Measurements from ENCODE around the gene RUSC1. TPM values are rescaled to one million over a fixed set of nuclear protein-coding genes. Genes with fewer than 3 reads are reported as not detected.

RUSC1 gene
- total RNA-seq, 1 experiment from 2014 or later = 66.9 TPM

DNA sequence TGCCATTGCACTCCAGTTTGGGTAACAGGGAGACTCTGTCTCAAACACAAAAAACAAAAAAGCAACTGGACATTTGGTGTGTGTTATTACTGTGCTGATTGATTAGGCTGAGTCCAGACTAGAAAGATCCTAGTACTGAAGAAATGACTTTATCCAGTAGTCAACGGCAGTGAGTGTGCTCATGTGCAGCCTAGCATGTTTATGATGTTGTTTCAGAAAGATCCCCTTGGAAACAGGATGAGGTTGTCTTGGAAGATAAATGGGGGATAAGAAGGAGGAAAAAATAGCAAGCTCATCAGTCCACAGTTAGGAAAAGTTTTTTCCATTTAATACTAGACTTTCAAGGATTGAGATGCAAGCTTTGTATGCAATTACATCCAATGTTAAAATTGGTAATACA lies 14.3 kb downstream of the RUSC1 start:
- H3K23me2 ChIP-seq (ENCODE audit: insufficient read length, low read depth, low read length, poor library complexity, severe bottlenecking) = no peaks in the 10 kb centered on the region
- no peaks in the 10 kb centered on the region for H3K9me3 ChIP-seq (ENCODE audit: control insufficient read depth, low read depth, low read length)
- peaks cover 19 to 56% (median 51%) of the 10 kb centered on the region in 3 experiments; a peak in 6 of 7 replicates for H3K36me3 Mint-ChIP-seq (ENCODE audit: insufficient read depth in 1 of 3, low read depth in 3 of 3)
- H3K18ac ChIP-seq (ENCODE audit: insufficient read length, low read depth, low read length) = no peak overlapping the region
- DNase-seq = no peak
- H3K4ac ChIP-seq (ENCODE audit: low read depth, low read length) = no peak overlapping the region
- no peak overlapping the region for H2BK20ac ChIP-seq (ENCODE audit: low read depth, low read length, poor library complexity, severe bottlenecking)
- H3K27ac Mint-ChIP-seq = no peak overlapping the region
- no peak overlapping the region for H2AFZ ChIP-seq (ENCODE audit: low read length)
- H3K27ac ChIP-seq (ENCODE audit: insufficient read length, low read depth, low read length) = no peak overlapping the region
- H2BK120ac ChIP-seq (ENCODE audit: low read depth, low read length, poor library complexity, severe bottlenecking) = no peak overlapping the region
- no peak overlapping the region for H3T11ph ChIP-seq (ENCODE audit: low read length)
- H4K8ac ChIP-seq (replicated peaks; ENCODE audit: insufficient read length, low read depth, low read length) = no peak overlapping the region
- no peaks in the 10 kb centered on the region for H3K4me1 ChIP-seq (ENCODE audit: insufficient read depth, low read length)
- H3K4me1 Mint-ChIP-seq = no peaks in the 10 kb centered on the region
- no peak overlapping the region for H3K4me2 ChIP-seq (ENCODE audit: insufficient read depth, insufficient read length, low read length)
- H3K23ac ChIP-seq (ENCODE audit: insufficient read length, low read depth, low read length) = no peak overlapping the region
- no peaks in the 10 kb centered on the region for H3K79me2 ChIP-seq (ENCODE audit: insufficient read depth, low read length)
- no peak overlapping the region for H3K4me3 Mint-ChIP-seq
- WGBS (ENCODE audit: extremely low coverage, insufficient read length, low lambda C conversion rate) = no CpG with 5 or more reads among the region's 1 CpG
- no peak overlapping the region for H4K5ac ChIP-seq (ENCODE audit: insufficient read length, low read depth, low read length)
- TF ChIP-seq, protein P1, sequence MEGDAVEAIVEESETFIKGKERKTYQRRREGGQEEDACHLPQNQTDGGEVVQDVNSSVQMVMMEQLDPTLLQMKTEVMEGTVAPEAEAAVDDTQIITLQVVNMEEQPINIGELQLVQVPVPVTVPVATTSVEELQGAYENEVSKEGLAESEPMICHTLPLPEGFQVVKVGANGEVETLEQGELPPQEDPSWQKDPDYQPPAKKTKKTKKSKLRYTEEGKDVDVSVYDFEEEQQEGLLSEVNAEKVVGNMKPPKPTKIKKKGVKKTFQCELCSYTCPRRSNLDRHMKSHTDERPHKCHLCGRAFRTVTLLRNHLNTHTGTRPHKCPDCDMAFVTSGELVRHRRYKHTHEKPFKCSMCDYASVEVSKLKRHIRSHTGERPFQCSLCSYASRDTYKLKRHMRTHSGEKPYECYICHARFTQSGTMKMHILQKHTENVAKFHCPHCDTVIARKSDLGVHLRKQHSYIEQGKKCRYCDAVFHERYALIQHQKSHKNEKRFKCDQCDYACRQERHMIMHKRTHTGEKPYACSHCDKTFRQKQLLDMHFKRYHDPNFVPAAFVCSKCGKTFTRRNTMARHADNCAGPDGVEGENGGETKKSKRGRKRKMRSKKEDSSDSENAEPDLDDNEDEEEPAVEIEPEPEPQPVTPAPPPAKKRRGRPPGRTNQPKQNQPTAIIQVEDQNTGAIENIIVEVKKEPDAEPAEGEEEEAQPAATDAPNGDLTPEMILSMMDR (conservative IDR thresholded peaks at IDR 0.05) = no peak
- H2AK5ac ChIP-seq (ENCODE audit: insufficient read length, low read length) = no peak overlapping the region
- H3K56ac ChIP-seq (ENCODE audit: insufficient read length, low read depth, low read length) = no peak overlapping the region
- H3K79me1 ChIP-seq (ENCODE audit: insufficient read depth, low read depth, low read length, poor library complexity, severe bottlenecking) = no peaks in the 10 kb centered on the region
- no peak overlapping the region for H3K14ac ChIP-seq (ENCODE audit: insufficient read depth, low read length)
- no peaks in the 10 kb centered on the region for H3K27me3 ChIP-seq (ENCODE audit: insufficient read depth, low read length)
- H4K91ac ChIP-seq (ENCODE audit: insufficient read length, low read depth, low read length) = no peak overlapping the region
- no peak overlapping the region for H2BK15ac ChIP-seq (ENCODE audit: low read depth, low read length)
- H3K9me3 Mint-ChIP-seq = no peaks in the 10 kb centered on the region
- no peak overlapping the region for H2BK12ac ChIP-seq (ENCODE audit: insufficient read length, low read depth, low read length)
- no peak overlapping the region for H2BK5ac ChIP-seq (ENCODE audit: insufficient read length, low read length)
- no peak overlapping the region for H3K9ac ChIP-seq (ENCODE audit: extremely low read depth, insufficient read length, low read length)
- no peaks in the 10 kb centered on the region for H3K27me3 Mint-ChIP-seq (ENCODE audit: low read depth)
- H4K20me1 ChIP-seq (ENCODE audit: control insufficient read depth, insufficient read depth, insufficient read length) = no peaks in the 10 kb centered on the region
